Measurements from ENCODE around the gene VANGL1.

Gene VANGL1

DNA sequence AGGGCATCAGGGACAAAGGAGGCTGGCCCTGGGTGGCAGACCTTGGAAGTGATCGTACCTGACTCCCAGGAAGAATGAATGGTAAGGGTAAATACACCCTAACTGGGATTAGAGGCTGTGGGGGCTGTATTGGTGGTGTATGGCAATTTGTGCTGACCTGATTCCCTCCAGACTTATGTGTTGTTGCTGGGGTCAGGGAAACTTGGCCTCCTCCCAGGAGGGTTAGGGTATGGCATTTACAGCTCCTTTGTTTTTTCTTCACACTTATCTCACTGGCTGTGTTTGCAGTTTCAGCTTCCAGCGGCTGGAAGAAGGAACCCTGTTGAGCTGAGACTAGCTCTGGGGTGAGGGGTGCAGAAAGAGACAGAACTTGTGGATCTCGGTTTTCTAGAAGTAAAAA, 8.2 kb downstream of the VANGL1 start:
- no peak overlapping the region for H3K27ac Mint-ChIP-seq
- H3K4me1 Mint-ChIP-seq: peaks cover 7% of the 10 kb centered on the region
- H3K27me3 Mint-ChIP-seq: peaks cover 5% of the 10 kb centered on the region
- H3K36me3 Mint-ChIP-seq: peaks cover 24% of the 10 kb centered on the region
- H3K9me3 Mint-ChIP-seq: no peaks in the 10 kb centered on the region
- no peak for DNase-seq
- CTCF ChIA-PET: no interaction called here
- H3K4me3 Mint-ChIP-seq: no peak overlapping the region

DNA sequence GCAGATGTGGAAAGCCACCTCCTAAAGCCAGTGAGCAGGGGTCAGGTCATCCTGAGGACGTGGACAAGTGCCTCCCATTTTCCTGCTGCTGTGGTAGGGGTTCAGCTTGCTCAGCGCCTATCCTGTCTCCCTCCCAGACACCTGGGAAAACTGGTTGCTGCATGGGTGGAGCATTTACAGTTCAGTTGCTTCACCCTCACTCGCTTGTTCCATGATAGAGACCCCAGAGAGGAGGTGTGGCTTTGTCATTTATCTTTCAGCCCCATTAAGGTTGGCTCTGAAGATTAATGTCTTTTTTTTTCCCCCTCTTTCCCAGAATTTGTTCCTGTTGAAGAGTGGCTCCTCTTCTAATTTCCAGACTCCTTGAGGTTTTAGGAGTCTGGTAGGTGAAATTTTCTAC, 9.2 kb downstream of the VANGL1 start:
- Mint-ChIP-seq H3K36me3 (peaks cover 26% of the 10 kb centered on the region), H3K4me3 (no peak overlapping the region), H3K27ac (no peak overlapping the region), H3K4me1 (peaks cover 15% of the 10 kb centered on the region), H3K27me3 (peaks cover 5% of the 10 kb centered on the region), H3K9me3 (no peaks in the 10 kb centered on the region)
- CTCF ChIA-PET: no interaction called here
- no peak for DNase-seq

DNA sequence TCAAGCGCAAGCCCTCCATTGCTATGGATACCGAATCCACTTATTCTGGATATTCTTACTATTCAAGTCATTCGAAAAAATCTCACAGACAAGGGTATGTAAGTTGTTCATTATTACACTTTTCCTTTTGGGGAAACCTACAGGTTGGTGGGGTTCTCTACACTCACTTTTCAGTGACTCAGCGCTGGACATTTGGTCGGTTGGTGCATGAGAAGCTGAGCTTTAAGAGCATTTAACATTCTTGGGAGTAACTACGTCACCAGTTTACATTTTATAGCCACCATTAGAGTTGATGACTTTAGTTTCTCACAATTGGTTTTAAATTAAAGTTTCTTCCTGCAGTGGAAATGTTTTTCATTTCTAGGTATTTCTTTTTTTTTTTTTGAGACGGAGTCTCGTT, 9.6 kb downstream of the VANGL1 start:
- Mint-ChIP-seq H3K4me3 (no peak overlapping the region), H3K27me3 (peaks cover 5% of the 10 kb centered on the region), H3K36me3 (peaks cover 27% of the 10 kb centered on the region), H3K9me3 (no peaks in the 10 kb centered on the region), H3K27ac (no peak overlapping the region), H3K4me1 (peaks cover 20% of the 10 kb centered on the region)
- no peak for DNase-seq
- CTCF ChIA-PET: no interaction called here

DNA sequence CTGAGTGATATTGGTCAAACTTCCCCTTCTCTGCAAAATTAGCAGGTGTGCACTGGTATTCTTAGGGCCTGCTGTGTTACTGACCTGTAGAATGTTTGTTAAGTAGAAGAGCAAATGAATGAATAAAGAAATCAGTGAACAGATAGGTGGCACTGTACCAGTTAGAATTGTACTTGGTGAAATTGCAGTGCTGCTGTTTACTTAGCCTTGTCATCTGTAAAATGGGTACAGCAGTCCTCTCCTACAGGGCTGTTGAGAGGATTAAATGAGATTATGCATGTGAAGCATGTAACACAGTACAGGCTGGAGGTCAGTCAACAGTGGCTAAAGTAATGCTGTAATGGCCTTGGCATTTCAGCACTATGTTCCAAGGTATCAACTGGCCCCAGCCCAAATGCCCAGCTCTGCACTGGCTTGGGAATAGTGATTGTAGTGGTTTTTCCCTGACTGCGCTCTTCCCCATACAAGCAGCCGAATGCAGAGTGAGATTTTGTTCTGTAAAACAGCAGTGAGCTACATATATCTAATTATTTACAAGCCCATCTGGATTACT, 10.5 kb downstream of the VANGL1 start:
- no peak for DNase-seq
- no peak overlapping the region for H3K4me3 Mint-ChIP-seq
- H3K36me3 Mint-ChIP-seq: peaks cover 33% of the 10 kb centered on the region
- no peaks in the 10 kb centered on the region for H3K9me3 Mint-ChIP-seq
- no peak overlapping the region for H3K27ac Mint-ChIP-seq
- CTCF ChIA-PET: interaction anchor here (1.2 kb wide), 1 partner anchor 17 kb away, joined by 3 read pairs; no protein-coding TSS in a partner anchor
- peaks cover 25% of the 10 kb centered on the region for H3K4me1 Mint-ChIP-seq
- H3K27me3 Mint-ChIP-seq: peaks cover 5% of the 10 kb centered on the region

DNA sequence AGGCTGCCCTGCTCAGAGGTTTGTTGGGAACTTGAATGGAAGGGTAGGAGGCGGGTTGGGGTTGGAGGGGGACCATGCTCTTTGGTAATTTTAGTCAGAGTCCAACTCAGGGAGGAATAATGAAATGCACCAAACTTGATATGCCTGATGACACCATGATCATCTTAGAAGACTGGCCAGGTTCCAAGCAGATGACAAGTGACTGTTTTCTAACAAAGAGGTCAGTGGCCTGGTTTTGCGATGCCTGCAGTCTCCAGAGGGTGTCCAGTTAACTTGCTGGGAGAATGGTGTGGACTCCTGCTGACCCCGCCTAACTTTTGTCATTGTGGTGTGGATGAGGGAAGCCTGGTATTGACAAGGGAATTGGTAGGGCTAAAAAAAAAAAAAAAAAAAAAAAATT, 12.4 kb downstream of the VANGL1 start:
- H3K27ac Mint-ChIP-seq: no peak overlapping the region
- H3K27me3 Mint-ChIP-seq: peaks cover 5% of the 10 kb centered on the region
- H3K9me3 Mint-ChIP-seq: no peaks in the 10 kb centered on the region
- H3K4me3 Mint-ChIP-seq: no peak overlapping the region
- H3K36me3 Mint-ChIP-seq: peaks cover 38% of the 10 kb centered on the region
- CTCF ChIA-PET: interaction anchor here (0.6 kb wide), 1 partner anchor 806 kb away, joined by 4 read pairs; no protein-coding TSS in a partner anchor
- H3K4me1 Mint-ChIP-seq: peaks cover 25% of the 10 kb centered on the region
- DNase-seq: no peak

DNA sequence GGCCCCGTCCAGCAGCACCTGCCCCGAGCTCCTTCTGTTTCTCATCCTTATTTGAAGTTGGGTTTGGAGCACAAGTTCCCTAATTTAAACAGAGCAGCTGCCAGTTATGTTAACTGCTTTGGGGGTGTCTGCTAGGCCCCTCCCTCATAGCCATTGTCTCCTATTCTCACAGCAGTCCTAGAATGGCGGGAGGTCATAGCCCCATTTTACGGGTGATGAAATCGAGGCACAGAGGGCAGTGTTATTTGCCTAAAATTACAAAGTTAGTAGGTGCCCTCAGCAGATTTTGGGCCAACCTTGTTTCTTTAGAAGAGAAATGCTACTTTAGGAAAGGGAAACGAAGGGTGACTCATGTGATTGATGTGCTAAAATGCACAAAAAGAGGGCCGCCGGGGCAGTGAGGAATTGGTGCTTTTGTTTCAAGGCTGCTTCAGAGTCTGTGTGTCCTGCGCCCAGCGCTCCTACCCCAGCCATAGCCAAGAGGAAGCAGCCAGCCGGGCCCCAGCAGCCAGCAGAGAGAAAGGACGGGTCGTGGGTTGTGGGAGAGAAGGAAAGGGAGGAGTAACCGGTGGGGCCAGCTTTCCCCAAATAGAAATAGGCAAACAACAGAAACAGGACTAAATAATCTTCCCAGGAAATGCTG, 13.0 kb downstream of the VANGL1 start:
- CTCF ChIA-PET: interaction anchor here (0.6 kb wide), 1 partner anchor 807 kb away, joined by 4 read pairs; no protein-coding TSS in a partner anchor
- no peak for DNase-seq
- peaks cover 4% of the 10 kb centered on the region for H3K27me3 Mint-ChIP-seq
- H3K27ac Mint-ChIP-seq: no peak overlapping the region
- no peak overlapping the region for H3K4me3 Mint-ChIP-seq
- H3K36me3 Mint-ChIP-seq: peaks cover 39% of the 10 kb centered on the region
- H3K9me3 Mint-ChIP-seq: no peaks in the 10 kb centered on the region
- peaks cover 25% of the 10 kb centered on the region for H3K4me1 Mint-ChIP-seq

DNA sequence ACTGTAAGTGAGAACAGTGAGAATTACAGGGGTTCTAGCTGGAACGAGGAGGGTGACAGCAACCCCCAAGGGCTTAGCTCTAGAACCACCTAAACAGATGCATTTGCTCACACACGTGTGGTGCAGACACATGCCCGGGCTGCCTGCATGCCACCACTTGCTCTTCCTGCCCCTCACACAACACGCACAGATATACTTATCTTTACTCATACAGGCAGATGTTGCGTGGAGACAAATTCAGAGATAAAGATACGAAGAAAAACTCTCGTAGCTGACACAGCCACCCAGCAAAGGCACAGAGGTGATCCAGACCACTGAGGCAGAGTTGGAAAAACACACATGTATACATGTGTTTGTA, 13.5 kb downstream of the VANGL1 start:
- no peak overlapping the region for H3K27ac Mint-ChIP-seq
- peaks cover 25% of the 10 kb centered on the region for H3K4me1 Mint-ChIP-seq
- peaks cover 40% of the 10 kb centered on the region for H3K36me3 Mint-ChIP-seq
- H3K9me3 Mint-ChIP-seq: no peaks in the 10 kb centered on the region
- no peaks in the 10 kb centered on the region for H3K27me3 Mint-ChIP-seq
- H3K4me3 Mint-ChIP-seq: no peak overlapping the region
- CTCF ChIA-PET: no interaction called here
- DNase-seq: no peak

DNA sequence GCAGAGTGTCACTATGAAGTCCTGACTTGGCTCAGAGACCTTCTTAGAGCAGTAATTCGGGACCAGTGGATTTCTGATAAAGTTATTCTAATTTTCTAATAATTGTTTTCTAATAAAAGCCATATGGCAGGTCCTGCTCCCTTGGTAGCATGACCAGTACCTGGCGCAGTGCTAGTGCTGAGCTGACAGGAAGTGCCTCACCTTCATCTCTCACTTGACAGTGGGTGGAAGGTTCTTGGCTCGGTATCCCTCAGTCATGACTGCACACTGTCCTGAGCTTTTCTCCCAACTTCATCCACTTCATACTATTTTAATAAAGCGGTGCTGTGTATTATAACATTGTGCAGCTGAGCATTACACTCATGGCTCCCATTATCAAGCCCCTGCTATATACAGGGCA, 14.1 kb downstream of the VANGL1 start:
- peaks cover 40% of the 10 kb centered on the region for H3K36me3 Mint-ChIP-seq
- no peaks in the 10 kb centered on the region for H3K9me3 Mint-ChIP-seq
- no peak overlapping the region for H3K27ac Mint-ChIP-seq
- H3K27me3 Mint-ChIP-seq: no peaks in the 10 kb centered on the region
- H3K4me3 Mint-ChIP-seq: no peak overlapping the region
- no peak for DNase-seq
- CTCF ChIA-PET: no interaction called here
- peaks cover 25% of the 10 kb centered on the region for H3K4me1 Mint-ChIP-seq

DNA sequence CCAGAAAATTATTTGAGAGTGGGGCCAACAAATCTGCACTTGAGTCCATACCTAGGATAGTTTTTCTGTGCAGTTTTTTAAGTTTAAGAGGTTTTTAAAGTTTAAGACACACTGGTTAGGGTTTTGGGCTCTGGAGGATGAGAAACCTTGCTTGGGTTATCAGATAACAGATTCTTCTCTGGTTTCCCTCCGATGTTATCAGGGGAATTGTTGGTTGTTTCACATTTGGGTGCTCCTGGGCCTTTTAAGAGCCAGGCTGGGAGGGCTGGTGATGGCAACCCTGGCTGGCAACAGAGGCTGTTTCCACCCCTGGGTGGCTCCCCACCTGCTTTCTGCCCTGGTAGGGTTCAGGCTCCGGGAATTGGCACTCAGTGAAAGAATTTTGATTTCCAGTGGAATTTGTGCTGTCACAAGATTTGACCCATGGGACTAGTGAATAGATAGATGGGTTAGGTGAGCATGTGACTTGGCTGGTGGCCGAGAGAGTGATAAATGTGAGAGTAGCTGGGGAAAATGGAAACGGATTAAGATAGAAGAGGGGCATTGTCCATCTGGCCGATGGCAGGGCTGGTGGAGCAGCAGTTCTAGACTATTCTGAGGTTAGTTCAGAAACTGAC, 14.8 kb downstream of the VANGL1 start:
- H3K9me3 Mint-ChIP-seq: no peaks in the 10 kb centered on the region
- DNase-seq: no peak
- no peak overlapping the region for H3K4me3 Mint-ChIP-seq
- H3K27ac Mint-ChIP-seq: no peak overlapping the region
- CTCF ChIA-PET: no interaction called here
- no peaks in the 10 kb centered on the region for H3K27me3 Mint-ChIP-seq
- peaks cover 25% of the 10 kb centered on the region for H3K4me1 Mint-ChIP-seq
- peaks cover 43% of the 10 kb centered on the region for H3K36me3 Mint-ChIP-seq

DNA sequence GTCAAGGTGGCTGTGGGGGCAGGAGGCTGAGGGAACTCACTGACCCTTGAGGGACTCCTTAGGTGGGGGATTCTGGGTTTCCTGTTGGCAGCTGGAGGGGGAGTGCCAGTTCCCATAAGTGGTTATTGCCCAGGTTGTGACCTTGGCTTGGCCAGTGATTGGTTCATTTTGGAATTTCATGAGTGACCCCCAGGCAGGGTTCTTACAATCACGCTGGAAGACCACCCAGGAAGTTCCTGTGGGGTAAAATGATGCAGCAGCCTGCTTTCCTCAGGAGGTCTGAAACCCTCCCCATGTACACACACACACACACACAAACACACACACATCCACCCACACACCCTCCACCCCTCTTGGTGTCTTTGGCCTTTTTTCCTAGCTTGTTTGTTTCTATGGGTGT, 16.9 kb downstream of the VANGL1 start:
- DNase-seq: no peak
- Mint-ChIP-seq H3K27me3 (no peaks in the 10 kb centered on the region), H3K4me3 (no peak overlapping the region), H3K4me1 (peaks cover 25% of the 10 kb centered on the region), H3K36me3 (peaks cover 39% of the 10 kb centered on the region), H3K27ac (no peak overlapping the region), H3K9me3 (no peaks in the 10 kb centered on the region)
- CTCF ChIA-PET: interaction anchor here (0.9 kb wide), 1 partner anchor 11 kb away, joined by 3 read pairs; no protein-coding TSS in a partner anchor

DNA sequence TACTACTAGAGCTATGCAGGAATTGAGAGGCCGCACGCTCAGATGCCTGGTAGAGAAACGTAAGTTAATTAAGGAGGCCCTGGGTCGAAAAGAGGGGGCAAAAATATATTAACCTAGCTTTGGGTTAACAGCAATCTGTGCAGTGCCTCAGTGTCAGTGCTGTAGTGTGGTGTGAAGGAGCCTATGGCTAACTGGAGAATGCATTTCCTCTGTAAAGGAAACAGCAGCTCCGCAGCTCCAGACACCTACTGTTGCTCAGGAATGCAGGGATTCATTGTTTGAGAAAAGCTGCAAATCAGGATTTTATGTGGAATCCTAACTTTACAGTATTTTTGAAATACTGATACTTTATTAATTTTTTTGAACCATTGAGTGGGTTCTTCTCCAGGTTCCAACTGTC, 18.4 kb downstream of the VANGL1 start:
- CTCF ChIA-PET: interaction anchor here (1.2 kb wide), 2 partner anchors 46 to 65 kb away, joined by 3 read pairs; no protein-coding TSS in a partner anchor
- Mint-ChIP-seq H3K4me3 (no peak overlapping the region), H3K4me1 (peaks cover 16% of the 10 kb centered on the region), H3K27me3 (no peaks in the 10 kb centered on the region), H3K9me3 (no peaks in the 10 kb centered on the region), H3K27ac (no peak overlapping the region), H3K36me3 (peaks cover 36% of the 10 kb centered on the region)
- no peak for DNase-seq

DNA sequence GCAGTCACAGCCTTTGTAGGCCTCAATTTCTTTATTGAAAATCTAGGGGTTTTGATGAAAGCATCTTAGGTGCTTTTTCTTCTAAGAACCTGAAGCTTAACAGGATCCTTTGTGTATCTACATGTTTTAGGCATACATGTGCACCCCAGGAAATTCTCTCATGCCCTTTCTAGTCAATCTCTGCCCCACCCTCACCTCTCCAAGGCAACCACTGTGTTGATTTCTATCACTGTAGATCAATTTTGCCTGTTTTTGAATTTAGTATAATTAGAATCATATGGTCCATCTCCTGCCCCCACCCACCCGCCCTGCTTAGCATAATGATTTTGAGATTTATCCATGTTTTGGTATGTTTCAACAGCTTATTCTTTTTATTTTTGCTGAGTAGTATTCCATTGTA, 19.4 kb downstream of the VANGL1 start:
- peaks cover 8% of the 10 kb centered on the region for H3K4me1 Mint-ChIP-seq
- H3K36me3 Mint-ChIP-seq: peaks cover 39% of the 10 kb centered on the region
- no peak overlapping the region for H3K27ac Mint-ChIP-seq

DNA sequence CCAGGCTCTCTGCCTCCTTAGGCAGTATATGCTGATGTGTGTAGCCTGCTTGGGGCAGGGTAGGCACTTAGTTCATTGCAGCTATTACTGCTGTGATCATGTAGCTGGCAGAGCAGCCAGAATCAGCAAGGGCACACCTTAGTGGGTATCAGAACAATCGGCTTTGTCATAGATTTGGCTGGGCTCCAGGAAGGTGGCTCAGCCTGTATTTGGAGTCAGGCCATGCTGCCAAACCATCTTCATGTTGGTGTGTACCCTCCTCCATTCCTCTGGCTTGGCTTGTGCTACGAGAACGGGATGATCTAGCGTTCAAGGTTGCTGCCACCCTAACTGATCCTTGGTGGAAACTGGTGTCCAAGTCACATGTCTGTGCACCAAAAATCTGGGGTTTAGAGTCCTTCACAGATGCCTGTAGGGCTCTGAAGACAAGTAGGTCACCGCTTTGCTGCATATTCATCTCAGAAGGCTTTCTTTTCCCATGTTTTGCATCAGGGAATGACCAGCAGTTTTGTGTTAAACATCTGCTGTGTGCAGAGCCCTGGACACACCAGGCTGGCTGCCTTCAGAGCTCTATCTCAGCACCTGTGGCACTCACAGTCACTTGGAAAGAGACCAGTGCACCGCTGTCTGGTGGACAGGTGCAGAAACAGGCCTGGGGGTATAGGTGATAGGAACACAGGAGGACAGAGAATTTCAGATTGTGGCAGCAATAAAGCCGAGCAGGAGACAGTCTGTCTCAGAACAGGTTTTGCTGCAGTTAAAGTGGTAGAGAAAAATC, 23.7 kb downstream of the VANGL1 start:
- DNase-seq: no peak
- Mint-ChIP-seq H3K36me3 (peaks cover 40% of the 10 kb centered on the region), H3K4me1 (peaks cover 12% of the 10 kb centered on the region), H3K27me3 (no peaks in the 10 kb centered on the region), H3K27ac (no peak overlapping the region), H3K4me3 (no peak overlapping the region), H3K9me3 (peaks cover 2% of the 10 kb centered on the region)
- CTCF ChIA-PET: no interaction called here

More for the DNA sequence above, 19.4 kb downstream of the VANGL1 start:
- CTCF ChIA-PET: interaction anchor here (1.2 kb wide), 1 partner anchor 45 kb away, joined by 3 read pairs; no protein-coding TSS in a partner anchor
- DNase-seq: no peak
- Mint-ChIP-seq H3K9me3 (no peaks in the 10 kb centered on the region), H3K27me3 (no peaks in the 10 kb centered on the region), H3K4me3 (no peak overlapping the region)

DNA sequence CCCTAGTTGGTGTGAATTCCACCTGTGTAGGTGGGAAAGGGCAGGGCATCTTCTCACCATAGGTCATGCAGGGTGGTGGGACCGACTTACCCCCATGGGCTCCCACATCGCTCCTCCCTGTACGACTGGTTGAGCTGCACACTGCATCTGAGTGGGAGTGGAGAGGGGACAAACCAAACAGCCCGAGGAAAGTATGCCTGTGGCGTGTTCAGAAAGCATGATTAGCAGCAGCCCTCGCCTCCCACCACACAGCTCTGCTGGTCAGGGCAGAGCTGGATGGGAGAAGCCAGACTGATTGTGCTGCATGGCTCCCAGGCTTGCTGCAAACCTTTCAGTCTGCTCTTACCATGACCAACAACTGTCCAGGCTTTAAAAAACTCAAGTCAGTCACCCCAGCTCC, 24.4 kb downstream of the VANGL1 start:
- H3K4me1 Mint-ChIP-seq: peaks cover 14% of the 10 kb centered on the region
- H3K4me3 Mint-ChIP-seq: no peak overlapping the region
- peaks cover 2% of the 10 kb centered on the region for H3K9me3 Mint-ChIP-seq
- no peak for DNase-seq
- peaks cover 38% of the 10 kb centered on the region for H3K36me3 Mint-ChIP-seq
- no peaks in the 10 kb centered on the region for H3K27me3 Mint-ChIP-seq
- CTCF ChIA-PET: no interaction called here
- H3K27ac Mint-ChIP-seq: no peak overlapping the region
